Measurements from ENCODE around the gene UQCRQ.

DNA sequence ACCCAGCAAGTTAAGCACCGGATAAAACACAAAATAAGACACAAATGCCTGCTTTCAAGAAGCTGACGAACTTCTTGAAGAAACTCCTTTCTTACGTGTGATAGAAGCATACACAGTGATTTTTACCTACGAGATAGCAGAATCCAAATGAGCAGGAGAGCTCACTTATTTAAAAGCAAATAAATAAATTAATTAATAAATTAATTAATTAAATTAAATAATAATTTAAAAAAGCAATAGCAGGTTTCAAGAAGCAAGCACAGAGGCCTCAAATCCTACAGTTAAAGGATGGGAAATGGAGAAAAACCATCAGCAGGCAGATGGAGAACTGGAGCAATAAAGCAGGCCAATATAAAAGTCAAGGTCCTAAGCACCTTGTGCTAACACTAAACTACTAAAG lies 24.4 kb downstream of the UQCRQ start:
- no peak for TF ChIP-seq CTCF (IDR thresholded peaks at IDR 0.05; ENCODE audit: low read length)
- no peak for TF ChIP-seq EZH2 (IDR thresholded peaks at IDR 0.05; ENCODE audit: borderline replicate concordance, low read length)

Data from OCI-LY1 (cell line).